K562 (cell line): ENCODE measurements around the gene FAM110D. TPM values are rescaled to one million over a fixed set of nuclear protein-coding genes. Genes with fewer than 3 reads are reported as not detected.
A peak's percentile ranks its signal among the peaks of the same experiment; 100 is the strongest.

Source experiments
- ARNT ChIP-seq, 2 experiments: fragments of 450-650 bp; IDR thresholded peaks; 2 replicates each; pipeline ENCODE4 v1.6.1; 2016; ENCODE audit warnings: mild to moderate bottlenecking in 1 of 2
- BHLHE40 ChIP-seq: IDR thresholded peaks from 2 replicates; pipeline ENCODE4 v1.6.1; 2011; ENCODE audit warnings: low read length, improper control_type of control experiment
- BRCA1 ChIP-seq, 2 experiments: fragments of 450-650 bp in 1 of 2; sonication (generic) in 1 of 2; formaldehyde crosslinking in 1 of 2; IDR thresholded peaks; 2 replicates each; pipeline versions ENCODE4 v1.5.0 to v1.6.1; 2017 to 2020; ENCODE audit warnings: mild to moderate bottlenecking in 1 of 2, missing genetic modification reagents in 1 of 2
- CTCF ChIP-seq, 3 experiments: IDR thresholded peaks in 2 of 3; conservative IDR thresholded peaks in 1 of 3; 2 replicates each; pipeline ENCODE4 v1.5.1; 2011 to 2012; ENCODE audit warnings: low read length in 3 of 3, mild to moderate bottlenecking in 3 of 3, control low read depth in 2 of 3, improper control_type of control experiment in 1 of 3, inconsistent platforms in 1 of 3, low read depth in 1 of 3, mixed read lengths in 1 of 3, moderate library complexity in 1 of 3; ENCODE audit not compliant: insufficient read depth in 2 of 3
- FOXA3 ChIP-seq, 2 experiments: fragments of 450-650 bp in 1 of 2; sonication (generic) in 1 of 2; formaldehyde crosslinking; IDR thresholded peaks in 1 of 2; conservative IDR thresholded peaks in 1 of 2; 2 replicates each; pipeline versions ENCODE4 v1.4.0 to v1.8.0; 2020 to 2022; ENCODE audit warnings: mild to moderate bottlenecking in 2 of 2, missing genetic modification reagents in 1 of 2
- GABPA ChIP-seq: fragments of 200-800 bp; sonication (Bioruptor generic); conservative IDR thresholded peaks from 2 replicates; pipeline ENCODE4 v1.6.1; 2016; ENCODE audit warnings: low read depth, missing genetic modification characterization, missing compliant biosample characterization
- ID3 ChIP-seq, 2 experiments: fragments of 250-450 bp in 1 of 2; fragments of 450-650 bp in 1 of 2; sonication (Bioruptor Pico) in 1 of 2; IDR thresholded peaks; 2 replicates each; pipeline versions ENCODE4 v1.6.1 to v1.8.0; 2016 to 2021; ENCODE audit warnings: mild to moderate bottlenecking in 2 of 2, moderate library complexity in 2 of 2, missing compliant biosample characterization in 1 of 2, missing genetic modification characterization in 1 of 2
- NCOA2 ChIP-seq, 2 experiments: fragments of 450-650 bp; IDR thresholded peaks; 2 replicates each; pipeline ENCODE4 v1.6.1; 2018; ENCODE audit warnings: mild to moderate bottlenecking in 2 of 2, moderate library complexity in 1 of 2; ENCODE audit not compliant: partially characterized antibody in 2 of 2
- NFIC ChIP-seq: fragments of 450-650 bp; IDR thresholded peaks from 2 replicates; pipeline ENCODE4 v1.6.1; 2017; ENCODE audit warnings: mild to moderate bottlenecking, inconsistent platforms
- NUFIP1 ChIP-seq: fragments of 450-650 bp; IDR thresholded peaks from 2 replicates; pipeline ENCODE4 v1.6.1; 2018; ENCODE audit not compliant: partially characterized antibody
- PKNOX1 ChIP-seq: fragments of 450-650 bp; IDR thresholded peaks from 2 replicates; pipeline ENCODE4 v1.6.1; 2016
- PURB ChIP-seq: sonication (generic); formaldehyde crosslinking; IDR thresholded peaks from 2 replicates; pipeline ENCODE4 v1.9.0; 2021; ENCODE audit warnings: low read depth, mild to moderate bottlenecking, missing genetic modification reagents
- RFX5 ChIP-seq: IDR thresholded peaks from 2 replicates; pipeline ENCODE4 v1.6.1; 2011; ENCODE audit warnings: low read depth, mild to moderate bottlenecking, improper control_type of control experiment, low read length
- RHOXF2B ChIP-seq: fragments of 250-450 bp; sonication (Bioruptor Pico); conservative IDR thresholded peaks from 2 replicates; pipeline ENCODE4 v1.5.1; 2021
- STAT5A ChIP-seq: IDR thresholded peaks from 2 replicates; pipeline ENCODE4 v1.6.1; 2012; ENCODE audit warnings: low read length, inconsistent platforms, borderline replicate concordance
- ZFX ChIP-seq: sonication (generic); formaldehyde crosslinking; IDR thresholded peaks from 2 replicates; pipeline ENCODE4 v1.8.0; 2022; ENCODE audit warnings: mild to moderate bottlenecking, missing genetic modification reagents, moderate library complexity
- ZNF134 ChIP-seq: fragments of 250-450 bp; sonication (Bioruptor Pico); conservative IDR thresholded peaks from 2 replicates; pipeline ENCODE4 v1.4.0; 2020
- ZNF398 ChIP-seq: fragments of 250-450 bp; sonication (Bioruptor Pico); IDR thresholded peaks from 2 replicates; pipeline ENCODE4 v1.8.0; 2021; ENCODE audit warnings: moderate library complexity, mild to moderate bottlenecking, inconsistent platforms
- ZNF449 ChIP-seq: fragments of 250-450 bp; sonication (Bioruptor Pico); IDR thresholded peaks from 2 replicates; pipeline ENCODE4 v1.8.0; 2022; ENCODE audit warnings: moderate library complexity, mild to moderate bottlenecking, inconsistent platforms
- ZNF696 ChIP-seq: fragments of 250-450 bp; sonication (Bioruptor Pico); conservative IDR thresholded peaks from 2 replicates; pipeline ENCODE4 v1.4.0; 2020; ENCODE audit warnings: mild to moderate bottlenecking, moderate library complexity
- polyA plus RNA-seq, 8 experiments: library from polyadenylated mRNA; depleted of rRNA in 4 of 8; stranded (reverse) in 5 of 8; unstranded in 3 of 8; fragments of >200 nt; fragmentation: Nextera tagmentation in 2 of 8; fragmentation: Illumina TruSeq in 1 of 8; extraction: Ambion mirVana in 2 of 8; extraction: Trizol in 1 of 8; gene quantifications; 2 replicates each; pipeline versions ENCODE4 v1.2.1 to v1.2.3, GENCODE V29; 2011 to 2014; ENCODE audit warnings: inconsistent platforms in 1 of 8, missing spikeins in 1 of 8
- total RNA-seq, 7 experiments: library from RNA; depleted of rRNA in 6 of 7; stranded (reverse); fragments of >200 nt in 6 of 7; fragmentation: Illumina TruSeq in 2 of 7; extraction: Trizol in 2 of 7; gene quantifications; 2 replicates each; pipeline versions ENCODE4 v1.2.1 to v1.2.3, GENCODE V29; 2011 to 2021; ENCODE audit warnings: low replicate concordance in 1 of 7

Gene FAM110D
- total and polyA plus RNA-seq, 9 of the 15 experiments (the other 6 are each of a cell fraction or from before 2014, with no cell fraction given): 0.04 to 1.1 (median 0.33) TPM

- TF ChIP-seq BHLHE40: no peak
- TF ChIP-seq ZFX (CRISPR knock-in tag): no peak
- no peak for TF ChIP-seq STAT5A
- no peak for TF ChIP-seq ZNF134
- no peak for TF ChIP-seq ZNF449
- TF ChIP-seq BRCA1 (IDR thresholded peaks at IDR 0.05): no peak
- no peak for TF ChIP-seq BRCA1 (CRISPR knock-in tag; IDR thresholded peaks at IDR 0.05)
- TF ChIP-seq PKNOX1: peak; percentile 97
- TF ChIP-seq RFX5: peak; percentile 88
- no peak for TF ChIP-seq ARNT (IDR thresholded peaks at IDR 0.05)
- no peak for TF ChIP-seq ZNF398 (CRISPR knock-in tag)
- TF ChIP-seq CTCF (IDR thresholded peaks at IDR 0.05 in 2 of 3, conservative IDR thresholded peaks at IDR 0.05 in 1 of 3; ENCODE audit: insufficient read depth in 2 of 3, low read depth in 1 of 3, low read length in 3 of 3): no peak
- no peak for TF ChIP-seq NCOA2 (IDR thresholded peaks at IDR 0.05; ENCODE audit: partially characterized antibody in 2 of 2)
- no peak for TF ChIP-seq RHOXF2B (CRISPR knock-in tag)
- no peak for TF ChIP-seq PURB (CRISPR knock-in tag)
- no peak for TF ChIP-seq NUFIP1
- TF ChIP-seq ID3 (CRISPR knock-in tag; IDR thresholded peaks at IDR 0.05): no peak
- no peak for TF ChIP-seq ID3 (tag; IDR thresholded peaks at IDR 0.05)
- TF ChIP-seq GABPA (tag): no peak
- TF ChIP-seq ZNF696 (CRISPR knock-in tag): no peak
- no peak for TF ChIP-seq NFIC
- no peak for TF ChIP-seq FOXA3 (CRISPR knock-in tag; conservative IDR thresholded peaks at IDR 0.05 in 1 of 2, IDR thresholded peaks at IDR 0.05 in 1 of 2)
Observed at GRCh38 chr1:26132128-26132833, 26.6 kb upstream of the FAM110D start (continued).
